Gastroesophageal sphincter (tissue), 4 donors: ENCODE measurements around the gene SLC2A1. TPM values are rescaled to one million over a fixed set of nuclear protein-coding genes. Genes with fewer than 3 reads are reported as not detected.
"Not testable (repeated sequence)": the region's sequence is repeated elsewhere in the genome, so short reads cannot be mapped to it uniquely, and the experiment has no call there.

Experiments
- ATAC-seq: fragments of 150-250 bp; one replicate; pipeline ENCODE4 v1.9.1; 2016; ENCODE audit warnings: mild to moderate bottlenecking, moderate library complexity
- H3K27ac ChIP-seq, 4 donors: fragments of 200-600 bp; sonication (generic) in 3 of 4; 1 replicate in 3 of 4; 2 replicates in 1 of 4; pipeline ENCODE4 v1.5.1; 2016 to 2019
- H3K27me3 ChIP-seq: fragments of 200-600 bp; sonication (generic); one replicate; pipeline ENCODE4 v1.5.1; 2019
- H3K36me3 ChIP-seq, 2 donors: fragments of 200-600 bp; sonication (generic); one replicate each; pipeline ENCODE4 v1.5.1; 2019; ENCODE audit warnings: control low read depth in 1 of 2
- H3K4me1 ChIP-seq, 3 donors: fragments of 200-600 bp; sonication (generic); 1 replicate in 2 of 3; 2 replicates in 1 of 3; pipeline ENCODE4 v1.5.1; 2016 to 2019; ENCODE audit warnings: control low read depth in 2 of 3
- H3K4me3 ChIP-seq, 2 donors: fragments of 200-600 bp; sonication (generic); one replicate each; pipeline ENCODE4 v1.5.1; 2019; ENCODE audit warnings: mild to moderate bottlenecking in 1 of 2, moderate library complexity in 1 of 2
- H3K9me3 ChIP-seq, 3 donors: fragments of 200-600 bp; sonication (generic); one replicate each; pipeline ENCODE4 v1.5.1; 2017 to 2019; ENCODE audit warnings: control low read depth in 2 of 3
- EP300 ChIP-seq: sonication (generic); formaldehyde crosslinking; IDR thresholded peaks from one replicate; pipeline ENCODE4 v1.6.1; 2017; ENCODE audit warnings: antibody characterized with exemption, mild to moderate bottlenecking
- POLR2A ChIP-seq, 2 donors: fragments of 450-650 bp; IDR thresholded peaks; one replicate each; pipeline ENCODE4 v1.6.1; 2017; ENCODE audit warnings: antibody characterized with exemption in 2 of 2, mild to moderate bottlenecking in 2 of 2, moderate library complexity in 1 of 2
- POLR2AphosphoS5 ChIP-seq: sonication (generic); formaldehyde crosslinking; IDR thresholded peaks from one replicate; pipeline ENCODE4 v1.6.1; 2017; ENCODE audit warnings: antibody characterized with exemption
- WGBS, 2 donors: methylation state at CpG; one replicate each; pipeline ENCODE4 v1.1.5; 2018; ENCODE audit warnings: low coverage in 1 of 2; 5-methylcytosine and 5-hydroxymethylcytosine counted together
- total RNA-seq, 4 donors: library from RNA; depleted of rRNA; stranded (reverse); fragments of >200 nt; gene quantifications; one replicate each; pipeline ENCODE4 v1.1.0, GENCODE V29; 2016
- TF ChIP-seq, protein P1 (sequence below), 4 experiments: fragments of 200-600 bp in 2 of 4; fragments of 450-650 bp in 2 of 4; sonication (generic) in 1 of 4; IDR thresholded peaks; one replicate each; pipeline ENCODE4 v1.5.1; 2017 to 2019; ENCODE audit warnings: antibody characterized with exemption in 4 of 4, mild to moderate bottlenecking in 2 of 4, moderate library complexity in 2 of 4

Gene SLC2A1
- total RNA-seq, 4 donors from 2014 or later = 23.5 to 106 (median 45.9) TPM

DNA sequence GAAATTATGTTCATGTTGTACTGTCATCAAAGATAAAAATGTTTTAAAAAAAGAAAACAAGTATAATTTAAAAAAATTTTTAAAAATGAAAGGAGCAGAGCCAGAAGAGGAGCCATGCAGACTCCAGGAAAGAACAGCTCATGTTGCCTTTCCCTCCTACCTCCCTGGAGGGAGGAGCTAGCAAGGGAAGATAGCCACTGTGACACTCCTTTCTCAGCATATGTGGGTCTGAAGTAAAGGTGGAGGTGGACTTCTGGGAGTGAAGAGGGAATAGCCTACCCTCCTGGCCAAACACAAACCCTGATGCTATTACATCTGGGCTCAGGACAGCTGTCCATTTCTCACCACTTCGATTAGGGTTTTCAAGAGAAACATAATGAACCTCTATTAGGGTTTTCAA, 54.2 kb downstream of the SLC2A1 start:
- TF ChIP-seq POLR2AphosphoS5 (no peak), EP300 (no peak), POLR2A (IDR thresholded peaks at IDR 0.05) (no peak)
- TF ChIP-seq, protein P1, sequence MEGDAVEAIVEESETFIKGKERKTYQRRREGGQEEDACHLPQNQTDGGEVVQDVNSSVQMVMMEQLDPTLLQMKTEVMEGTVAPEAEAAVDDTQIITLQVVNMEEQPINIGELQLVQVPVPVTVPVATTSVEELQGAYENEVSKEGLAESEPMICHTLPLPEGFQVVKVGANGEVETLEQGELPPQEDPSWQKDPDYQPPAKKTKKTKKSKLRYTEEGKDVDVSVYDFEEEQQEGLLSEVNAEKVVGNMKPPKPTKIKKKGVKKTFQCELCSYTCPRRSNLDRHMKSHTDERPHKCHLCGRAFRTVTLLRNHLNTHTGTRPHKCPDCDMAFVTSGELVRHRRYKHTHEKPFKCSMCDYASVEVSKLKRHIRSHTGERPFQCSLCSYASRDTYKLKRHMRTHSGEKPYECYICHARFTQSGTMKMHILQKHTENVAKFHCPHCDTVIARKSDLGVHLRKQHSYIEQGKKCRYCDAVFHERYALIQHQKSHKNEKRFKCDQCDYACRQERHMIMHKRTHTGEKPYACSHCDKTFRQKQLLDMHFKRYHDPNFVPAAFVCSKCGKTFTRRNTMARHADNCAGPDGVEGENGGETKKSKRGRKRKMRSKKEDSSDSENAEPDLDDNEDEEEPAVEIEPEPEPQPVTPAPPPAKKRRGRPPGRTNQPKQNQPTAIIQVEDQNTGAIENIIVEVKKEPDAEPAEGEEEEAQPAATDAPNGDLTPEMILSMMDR (IDR thresholded peaks at IDR 0.05) = no peak
- WGBS, 2 donors = 75 to 80% methylated on average over 1 of the region's 1 CpG
- ATAC-seq = no peak
- Histone ChIP-seq H3K27me3 (peaks cover under 1% of the 10 kb centered on the region), H3K9me3 (no peaks in the 10 kb centered on the region), H3K4me3 (no peak overlapping the region), H3K27ac (no peak overlapping the region), H3K36me3 (no peaks in the 10 kb centered on the region), H3K4me1 (no peaks in the 10 kb centered on the region)

DNA sequence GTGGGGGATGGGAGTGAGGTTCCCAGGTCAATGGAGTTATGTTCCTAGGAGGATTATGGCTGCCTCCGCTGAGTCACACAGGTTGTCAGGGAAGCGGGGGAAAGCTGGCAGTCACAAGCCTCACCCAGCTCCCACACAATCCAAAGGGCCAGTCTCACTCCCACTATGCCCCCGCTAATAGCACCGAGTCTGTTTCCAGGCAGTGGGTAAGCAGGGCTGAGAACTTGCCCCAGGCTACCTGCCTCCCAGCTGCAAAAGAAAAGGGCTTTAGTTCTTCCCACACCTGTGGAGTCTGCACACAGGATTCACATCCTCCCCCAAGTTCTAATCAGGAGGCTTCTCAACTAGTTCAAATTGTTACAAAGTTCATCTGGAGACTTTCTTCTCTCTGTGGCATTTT, 58.7 kb downstream of the SLC2A1 start:
- H3K4me1 ChIP-seq, H3K27ac ChIP-seq, H3K36me3 ChIP-seq, H3K4me3 ChIP-seq, H3K27me3 ChIP-seq, ATAC-seq: not testable (repeated sequence)
- 67 to 93% methylated on average over 2 of the region's 4 CpGs for WGBS, 2 donors
- H3K9me3 ChIP-seq = peaks cover 0 to 13% (median 0%) of the 10 kb centered on the region in 3 donors

DNA sequence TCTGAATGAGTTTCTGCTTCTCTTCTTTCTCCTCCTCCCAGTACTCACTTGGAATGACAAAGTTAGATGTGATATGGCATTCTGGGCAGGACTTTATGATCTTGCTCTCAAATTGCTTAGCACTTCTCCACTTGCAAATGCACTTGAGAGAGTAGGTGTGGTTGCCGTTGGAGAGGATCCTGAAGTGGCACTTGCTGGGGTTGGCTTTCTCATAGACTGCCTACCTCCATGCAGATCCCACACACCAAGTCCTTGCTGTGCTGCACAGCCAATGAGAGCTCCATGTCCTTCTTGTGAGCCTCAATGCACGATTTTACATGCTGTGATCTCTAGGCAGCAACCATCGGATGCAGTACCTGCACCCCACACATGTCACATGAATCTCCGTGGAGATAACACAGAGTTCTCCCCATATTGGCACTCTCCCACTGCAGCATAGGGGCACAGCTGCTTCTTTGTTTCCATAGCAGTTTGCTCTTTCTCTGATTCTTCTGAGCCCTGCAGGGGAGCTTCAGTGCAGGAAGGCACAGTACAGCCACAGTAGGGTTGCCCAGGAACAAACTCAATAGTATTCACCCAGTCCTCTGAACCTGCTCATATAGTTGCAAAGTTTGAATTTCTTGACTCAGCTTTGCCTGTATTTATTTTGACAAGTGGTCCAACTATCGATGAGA, 67.1 kb downstream of the SLC2A1 start:
- WGBS, 2 donors = 38 to 80% methylated on average over 1 to 3 of the region's 5 CpGs
- Histone ChIP-seq H3K4me1 (no peaks in the 10 kb centered on the region), H3K27ac (no peak overlapping the region), H3K27me3 (peaks cover 7% of the 10 kb centered on the region), H3K4me3 (no peak overlapping the region), H3K36me3 (no peaks in the 10 kb centered on the region), H3K9me3 (no peaks in the 10 kb centered on the region)
- no peak for ATAC-seq
- TF ChIP-seq, protein P1 (IDR thresholded peaks at IDR 0.05) = no peak
- no peak for TF ChIP-seq EP300
- no peak for TF ChIP-seq POLR2AphosphoS5
- TF ChIP-seq POLR2A (IDR thresholded peaks at IDR 0.05) = no peak

DNA sequence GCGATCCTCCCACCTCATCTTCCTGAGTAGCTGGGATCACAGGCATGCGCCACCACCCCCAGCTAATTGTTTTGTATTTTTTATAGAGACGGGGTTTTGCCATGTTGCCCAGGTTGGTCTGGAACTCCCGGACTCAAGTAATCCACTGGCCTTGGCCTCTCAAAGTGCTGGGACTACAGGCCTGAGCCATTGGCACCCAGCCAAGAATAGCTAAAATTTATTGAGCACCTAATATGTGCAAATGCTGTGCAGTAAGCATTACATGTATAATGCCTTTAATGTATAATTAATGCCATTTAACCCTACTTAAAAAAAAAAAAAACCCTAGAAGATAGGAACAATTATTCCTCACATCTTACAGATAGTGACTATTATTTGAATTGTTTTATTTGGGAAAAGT, 69.4 kb downstream of the SLC2A1 start:
- 88 to 93% methylated on average over 4 of the region's 4 CpGs for WGBS, 2 donors
- TF ChIP-seq POLR2AphosphoS5 (no peak), POLR2A (IDR thresholded peaks at IDR 0.05) (no peak), EP300 (no peak)
- TF ChIP-seq, protein P1 (IDR thresholded peaks at IDR 0.05) = no peak

DNA sequence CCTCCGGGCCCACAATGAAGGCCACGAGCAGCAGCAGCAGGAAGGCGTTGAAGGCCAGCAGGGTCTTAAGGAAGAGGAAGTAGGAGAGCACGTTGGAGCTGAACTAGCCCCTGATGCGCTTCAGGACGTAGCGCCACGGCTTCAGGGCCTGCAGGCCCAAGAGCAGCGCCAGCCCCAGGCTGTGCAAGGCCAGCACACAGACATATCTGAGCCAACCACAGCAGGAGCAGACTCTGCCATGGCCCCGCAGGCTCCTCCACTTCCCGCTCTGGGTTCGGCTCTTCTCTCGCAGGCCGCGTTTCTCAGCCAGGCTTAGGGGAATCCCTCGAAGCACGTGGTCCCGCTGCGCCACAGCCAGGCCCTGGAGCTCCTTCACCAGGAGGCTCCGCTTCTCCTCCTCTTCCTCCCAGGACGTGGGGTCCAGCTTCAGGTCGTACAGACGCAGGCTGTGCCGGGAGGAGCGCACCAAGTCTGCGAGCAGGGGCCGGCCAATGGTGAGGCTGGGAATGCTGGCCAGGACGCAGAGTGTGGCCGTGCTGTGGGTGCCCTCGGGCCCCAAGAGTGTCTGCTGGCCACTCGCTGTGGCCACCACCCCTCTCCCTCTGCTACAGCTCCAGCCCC, 70.5 kb downstream of the SLC2A1 start:
- H3K36me3 ChIP-seq = no peaks in the 10 kb centered on the region
- WGBS, 2 donors = 92 to 100% methylated on average over 2 to 13 of the region's 31 CpGs

More for the DNA sequence above, 69.4 kb downstream of the SLC2A1 start:
- no peaks in the 10 kb centered on the region for H3K9me3 ChIP-seq
- no peak overlapping the region for H3K4me3 ChIP-seq
- no peaks in the 10 kb centered on the region for H3K36me3 ChIP-seq
- no peak overlapping the region for H3K27ac ChIP-seq
- no peaks in the 10 kb centered on the region for H3K4me1 ChIP-seq
- ATAC-seq = no peak
- H3K27me3 ChIP-seq = peaks cover 12% of the 10 kb centered on the region

More for the DNA sequence above, 70.5 kb downstream of the SLC2A1 start:
- H3K4me1 ChIP-seq = no peaks in the 10 kb centered on the region
- H3K27ac ChIP-seq = no peak overlapping the region
- H3K27me3 ChIP-seq = peaks cover 12% of the 10 kb centered on the region
- H3K9me3 ChIP-seq = no peaks in the 10 kb centered on the region
- no peak overlapping the region for H3K4me3 ChIP-seq
- ATAC-seq = no peak
- TF ChIP-seq, protein P1 (IDR thresholded peaks at IDR 0.05) = no peak
- TF ChIP-seq POLR2AphosphoS5 = no peak
- TF ChIP-seq EP300 = no peak
- no peak for TF ChIP-seq POLR2A (IDR thresholded peaks at IDR 0.05)
